Keratinocyte (primary cell): Measurements from ENCODE around the gene YWHAE.

Experiments
- EZH2 ChIP-seq: IDR thresholded peaks from one replicate; pipeline ENCODE4 v1.6.1; 2012; ENCODE audit warnings: inconsistent platforms, mild to moderate bottlenecking, low read length, moderate library complexity
- TF ChIP-seq, protein P1 (sequence below), 3 experiments: IDR thresholded peaks in 1 of 3; conservative IDR thresholded peaks in 1 of 3; optimal IDR thresholded peaks in 1 of 3; 2 replicates in 2 of 3; 3 replicates in 1 of 3; pipeline versions ENCODE3 to v1.5.1; 2011; ENCODE audit warnings: low read length in 3 of 3, mild to moderate bottlenecking in 3 of 3, moderate library complexity in 2 of 3, control low read depth in 1 of 3, inconsistent platforms in 1 of 3; ENCODE audit not compliant: insufficient read depth in 2 of 3; ENCODE audit errors: extremely low read depth in 1 of 3

DNA sequence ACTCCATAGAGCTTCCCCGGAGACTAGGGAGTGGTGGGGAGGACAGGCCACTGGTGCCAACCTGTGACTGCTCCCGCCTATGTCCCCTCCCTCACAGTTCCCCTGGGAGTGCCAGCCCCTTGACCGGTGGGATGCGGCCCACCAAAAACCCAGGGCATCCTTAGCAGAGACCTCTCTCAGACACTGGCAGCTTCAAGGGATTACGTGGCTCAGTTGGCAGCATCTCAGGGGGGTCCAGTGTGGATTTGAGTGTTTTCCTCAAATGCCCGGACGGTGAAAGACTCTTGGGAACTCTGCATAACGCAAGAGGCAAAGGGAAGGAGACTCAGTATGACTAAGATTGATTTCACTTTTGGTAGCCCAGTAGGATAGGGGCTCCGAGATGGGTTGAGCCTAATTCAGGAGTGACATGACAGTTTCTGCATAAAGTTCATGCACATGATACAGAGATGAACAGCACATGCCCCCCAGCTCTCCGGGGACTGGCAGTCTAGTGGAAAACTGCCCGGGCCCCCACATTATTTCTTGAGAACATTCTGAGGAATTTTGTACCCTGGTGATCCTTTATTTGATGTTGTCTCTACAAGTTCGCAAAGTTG lies 70.2 kb downstream of the YWHAE start:
- TF ChIP-seq, protein P1, sequence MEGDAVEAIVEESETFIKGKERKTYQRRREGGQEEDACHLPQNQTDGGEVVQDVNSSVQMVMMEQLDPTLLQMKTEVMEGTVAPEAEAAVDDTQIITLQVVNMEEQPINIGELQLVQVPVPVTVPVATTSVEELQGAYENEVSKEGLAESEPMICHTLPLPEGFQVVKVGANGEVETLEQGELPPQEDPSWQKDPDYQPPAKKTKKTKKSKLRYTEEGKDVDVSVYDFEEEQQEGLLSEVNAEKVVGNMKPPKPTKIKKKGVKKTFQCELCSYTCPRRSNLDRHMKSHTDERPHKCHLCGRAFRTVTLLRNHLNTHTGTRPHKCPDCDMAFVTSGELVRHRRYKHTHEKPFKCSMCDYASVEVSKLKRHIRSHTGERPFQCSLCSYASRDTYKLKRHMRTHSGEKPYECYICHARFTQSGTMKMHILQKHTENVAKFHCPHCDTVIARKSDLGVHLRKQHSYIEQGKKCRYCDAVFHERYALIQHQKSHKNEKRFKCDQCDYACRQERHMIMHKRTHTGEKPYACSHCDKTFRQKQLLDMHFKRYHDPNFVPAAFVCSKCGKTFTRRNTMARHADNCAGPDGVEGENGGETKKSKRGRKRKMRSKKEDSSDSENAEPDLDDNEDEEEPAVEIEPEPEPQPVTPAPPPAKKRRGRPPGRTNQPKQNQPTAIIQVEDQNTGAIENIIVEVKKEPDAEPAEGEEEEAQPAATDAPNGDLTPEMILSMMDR (optimal IDR thresholded peaks at IDR 0.05 in 1 of 3, IDR thresholded peaks at IDR 0.05 in 1 of 3, conservative IDR thresholded peaks at IDR 0.05 in 1 of 3; ENCODE audit: extremely low read depth in 1 of 3, insufficient read depth in 2 of 3, low read length in 3 of 3) = no peak
- TF ChIP-seq EZH2 = no peak
